MV-4-11 (cell line): ENCODE results near the gene MBD6.

Experiments
- DNase-seq: peaks from one replicate; lab custom pipeline; 2025; lab: John Stamatoyannopoulos, UW

Gene MBD6

DNA sequence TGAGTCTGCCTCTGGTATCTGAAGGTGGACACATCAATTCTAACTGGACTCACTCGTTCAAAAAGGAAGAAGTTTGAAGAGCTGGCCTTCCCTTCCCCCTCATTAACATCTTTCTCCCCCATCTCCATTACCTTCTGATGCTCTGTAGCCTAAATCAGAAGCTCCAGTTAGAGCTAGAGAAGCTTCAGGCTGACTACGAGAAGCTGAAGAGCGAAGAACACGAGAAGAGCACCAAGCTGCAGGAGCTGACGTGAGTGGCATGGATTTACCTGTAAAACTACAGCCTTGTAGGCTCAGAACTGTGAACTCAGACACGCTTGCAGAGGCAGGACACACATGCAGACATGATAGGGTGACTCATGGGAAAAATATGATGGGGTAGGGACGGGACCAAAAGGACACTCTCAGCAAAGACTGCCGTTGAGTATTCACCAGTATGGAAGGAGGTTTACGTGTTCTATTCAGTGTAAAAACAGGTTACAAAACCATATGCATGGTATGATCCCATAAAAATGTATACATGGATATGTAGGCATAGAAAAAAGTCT, 54.1 kb downstream of the MBD6 start:
- no peak for DNase-seq

DNA sequence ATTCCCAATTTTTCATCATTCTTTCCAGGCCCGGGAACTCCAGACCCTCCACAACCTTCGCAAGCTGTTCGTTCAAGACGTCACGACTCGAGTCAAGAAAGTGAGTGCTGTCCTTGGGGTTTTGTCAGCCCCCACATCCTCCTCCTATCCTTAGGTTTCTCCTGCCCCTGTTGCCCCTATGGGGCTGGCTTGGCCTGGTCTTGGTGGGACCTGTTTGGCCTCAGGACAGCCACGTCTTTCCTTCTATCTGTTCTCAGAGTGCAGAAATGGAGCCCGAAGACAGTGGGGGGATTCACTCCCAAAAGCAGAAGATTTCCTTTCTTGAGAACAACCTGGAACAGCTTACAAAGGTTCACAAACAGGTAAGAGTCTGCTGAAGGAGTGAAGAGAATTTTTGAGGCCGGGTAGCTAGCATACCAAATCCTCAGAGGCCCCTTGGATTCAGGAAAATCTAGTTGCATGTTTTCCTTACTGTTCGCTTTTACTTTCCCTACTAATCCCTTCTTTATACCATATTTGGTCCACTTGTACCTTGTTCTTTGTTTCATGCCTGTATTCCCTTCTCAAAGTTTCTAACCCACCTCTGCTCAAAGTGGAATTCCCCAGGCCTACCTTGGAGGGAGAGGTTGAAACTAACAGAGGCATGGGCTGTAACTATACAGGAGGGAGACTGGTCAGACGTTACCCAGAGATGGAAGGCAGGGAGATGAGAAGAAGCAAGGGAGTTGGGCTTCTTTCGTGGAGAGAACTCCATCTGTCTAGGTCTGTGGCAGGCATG, 55.5 kb downstream of the MBD6 start:
- DNase-seq, result no peak

DNA sequence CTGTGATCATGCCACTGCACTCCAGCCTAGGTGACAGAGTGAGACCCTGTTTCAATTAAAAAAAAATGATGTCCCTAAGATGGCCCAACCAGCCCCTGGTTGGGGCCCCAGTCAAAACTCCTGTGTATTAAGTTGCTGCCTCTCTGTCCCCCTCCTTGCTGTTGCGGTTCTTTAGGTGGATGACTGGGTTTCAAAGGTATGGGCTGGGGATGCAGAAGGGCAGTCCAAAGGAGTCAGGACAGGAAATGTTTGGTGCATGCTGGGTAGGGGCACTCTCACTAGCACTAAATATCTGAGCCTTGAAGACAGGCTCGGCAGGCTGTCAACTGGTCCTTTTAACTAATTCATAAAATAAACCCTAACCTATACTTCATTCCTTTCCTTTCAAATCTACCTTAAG, 56.4 kb downstream of the MBD6 start:
- DNase-seq, result no peak
